Fibroblast of mammary gland (primary cell): ENCODE measurements around the gene SUMO1.

Experiments used
- DNase-seq: peaks from one replicate; pipeline ENCODE4 v3.0.0-alpha.2; 2010; ENCODE audit warnings: low read depth
- H3K4me3 ChIP-seq: 2 replicates; pipeline ENCODE4 v1.5.1; 2011; ENCODE audit warnings: low read depth, mild to moderate bottlenecking, low read length, moderate library complexity; ENCODE audit not compliant: control insufficient read depth
- CTCF ChIP-seq: conservative IDR thresholded peaks from 2 replicates; pipeline ENCODE4 v1.5.1; 2011; ENCODE audit warnings: low read depth, low read length, inconsistent platforms; ENCODE audit not compliant: control insufficient read depth, insufficient read depth

Gene SUMO1

GRCh38 chr2:202237787-202238233 is 587 bp downstream of the SUMO1 start:
- no peak for TF ChIP-seq CTCF
- peak; percentile 48 for DNase-seq
- H3K4me3 ChIP-seq = peak overlapping the region; percentile 95

- no peak for TF ChIP-seq CTCF
- DNase-seq = no peak
- H3K4me3 ChIP-seq = no peak overlapping the region
These were observed 16.5 kb downstream of the SUMO1 start for GRCh38 chr2:202221873-202222272.

GRCh38 chr2:202215179-202215578 is 23.2 kb downstream of the SUMO1 start:
- no peak for TF ChIP-seq CTCF
- H3K4me3 ChIP-seq = no peak overlapping the region
- DNase-seq = peak; percentile 61

GRCh38 chr2:202208526-202208925 is 29.9 kb downstream of the SUMO1 start:
- no peak for TF ChIP-seq CTCF
- no peak overlapping the region for H3K4me3 ChIP-seq
- no peak for DNase-seq

GRCh38 chr2:202204855-202205254 is 33.5 kb downstream of the SUMO1 start:
- no peak for TF ChIP-seq CTCF
- DNase-seq = no peak
- no peak overlapping the region for H3K4me3 ChIP-seq

GRCh38 chr2:202203348-202203747 is 35.0 kb downstream of the SUMO1 start:
- no peak overlapping the region for H3K4me3 ChIP-seq
- TF ChIP-seq CTCF = no peak
- no peak for DNase-seq
